Gastroesophageal sphincter (tissue), 4 donors: Measurements from ENCODE around the gene RAB36. TPM values are rescaled to one million over a fixed set of nuclear protein-coding genes. Genes with fewer than 3 reads are reported as not detected.

Experiments used
- ATAC-seq: fragments of 150-250 bp; one replicate; pipeline ENCODE4 v1.9.1; 2016; ENCODE audit warnings: mild to moderate bottlenecking, moderate library complexity
- H3K27ac ChIP-seq, 4 donors: fragments of 200-600 bp; sonication (generic) in 3 of 4; 1 replicate in 3 of 4; 2 replicates in 1 of 4; pipeline ENCODE4 v1.5.1; 2016 to 2019
- H3K27me3 ChIP-seq: fragments of 200-600 bp; sonication (generic); one replicate; pipeline ENCODE4 v1.5.1; 2019
- H3K36me3 ChIP-seq, 2 donors: fragments of 200-600 bp; sonication (generic); one replicate each; pipeline ENCODE4 v1.5.1; 2019; ENCODE audit warnings: control low read depth in 1 of 2
- H3K4me1 ChIP-seq, 3 donors: fragments of 200-600 bp; sonication (generic); 1 replicate in 2 of 3; 2 replicates in 1 of 3; pipeline ENCODE4 v1.5.1; 2016 to 2019; ENCODE audit warnings: control low read depth in 2 of 3
- H3K4me3 ChIP-seq, 2 donors: fragments of 200-600 bp; sonication (generic); one replicate each; pipeline ENCODE4 v1.5.1; 2019; ENCODE audit warnings: mild to moderate bottlenecking in 1 of 2, moderate library complexity in 1 of 2
- H3K9me3 ChIP-seq, 3 donors: fragments of 200-600 bp; sonication (generic); one replicate each; pipeline ENCODE4 v1.5.1; 2017 to 2019; ENCODE audit warnings: control low read depth in 2 of 3
- CTCF ChIP-seq, 4 experiments: fragments of 200-600 bp in 2 of 4; fragments of 450-650 bp in 2 of 4; sonication (generic) in 1 of 4; IDR thresholded peaks; one replicate each; pipeline ENCODE4 v1.5.1; 2017 to 2019; ENCODE audit warnings: antibody characterized with exemption in 4 of 4, mild to moderate bottlenecking in 2 of 4, moderate library complexity in 2 of 4
- EP300 ChIP-seq: sonication (generic); formaldehyde crosslinking; IDR thresholded peaks from one replicate; pipeline ENCODE4 v1.6.1; 2017; ENCODE audit warnings: antibody characterized with exemption, mild to moderate bottlenecking
- POLR2A ChIP-seq, 2 donors: fragments of 450-650 bp; IDR thresholded peaks; one replicate each; pipeline ENCODE4 v1.6.1; 2017; ENCODE audit warnings: antibody characterized with exemption in 2 of 2, mild to moderate bottlenecking in 2 of 2, moderate library complexity in 1 of 2
- POLR2AphosphoS5 ChIP-seq: sonication (generic); formaldehyde crosslinking; IDR thresholded peaks from one replicate; pipeline ENCODE4 v1.6.1; 2017; ENCODE audit warnings: antibody characterized with exemption
- WGBS, 2 donors: methylation state at CpG; one replicate each; pipeline ENCODE4 v1.1.5; 2018; ENCODE audit warnings: low coverage in 1 of 2; 5-methylcytosine and 5-hydroxymethylcytosine counted together
- total RNA-seq, 4 donors: library from RNA; depleted of rRNA; stranded (reverse); fragments of >200 nt; gene quantifications; one replicate each; pipeline ENCODE4 v1.1.0, GENCODE V29; 2016

Gene RAB36
- total RNA-seq, 4 donors from 2014 or later = 3.9 to 12.2 (median 6.7) TPM

DNA sequence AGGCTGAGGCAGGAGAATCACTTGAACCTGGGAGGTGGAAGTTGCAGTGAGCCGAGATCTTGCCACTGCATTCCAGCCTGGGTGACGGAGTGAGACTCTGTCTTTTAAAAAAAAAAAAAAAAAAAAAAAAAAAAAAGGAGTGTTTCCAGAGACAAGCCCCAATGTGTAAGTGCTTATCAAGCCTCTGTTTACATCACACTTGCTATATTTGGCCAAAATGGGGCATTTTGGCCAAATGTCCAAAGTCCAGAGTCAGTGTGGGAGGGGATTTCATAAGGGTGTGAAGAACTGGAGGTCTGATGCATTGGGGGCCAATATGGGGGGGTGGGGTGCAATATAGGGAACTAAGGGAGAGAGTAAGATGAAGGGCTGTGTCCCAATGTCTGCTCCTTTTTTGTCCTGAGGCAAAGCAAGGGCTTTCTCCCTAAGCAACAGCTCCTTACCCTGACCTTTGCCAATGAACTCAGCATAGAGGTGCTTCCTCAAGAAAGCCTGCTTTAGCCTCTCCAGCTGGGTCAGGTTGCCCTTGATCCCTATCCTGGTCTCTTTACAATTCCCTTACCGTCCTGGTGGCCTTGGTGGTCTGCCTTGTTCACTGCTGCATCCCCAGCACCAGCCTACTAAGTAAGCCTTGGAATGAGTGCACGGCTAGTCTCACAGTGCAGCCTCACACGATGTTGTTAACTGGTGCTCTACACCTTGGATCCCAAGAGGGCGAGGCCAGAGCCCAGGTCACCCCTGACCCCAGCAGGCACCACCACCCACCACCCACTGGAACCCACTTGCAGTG lies 21.0 kb downstream of the RAB36 start:
- no peak overlapping the region for H3K27ac ChIP-seq
- peaks cover 0 to 8% (median 0%) of the 10 kb centered on the region in 3 donors for H3K4me1 ChIP-seq
- no peak overlapping the region for H3K4me3 ChIP-seq
- 88% methylated on average over 1 of the region's 6 CpGs; no CpG with 5 or more reads in 1 of the 2 donors for WGBS, 2 donors
- no peaks in the 10 kb centered on the region for H3K27me3 ChIP-seq
- H3K36me3 ChIP-seq = peaks cover 0 to 12% of the 10 kb centered on the region in 2 donors
- H3K9me3 ChIP-seq = peaks cover 0 to 5% (median 0%) of the 10 kb centered on the region in 3 donors
- no peak for TF ChIP-seq EP300
- TF ChIP-seq CTCF (IDR thresholded peaks at IDR 0.05) = no peak
- TF ChIP-seq POLR2AphosphoS5 = no peak
- no peak for TF ChIP-seq POLR2A (IDR thresholded peaks at IDR 0.05)
- no peak for ATAC-seq

DNA sequence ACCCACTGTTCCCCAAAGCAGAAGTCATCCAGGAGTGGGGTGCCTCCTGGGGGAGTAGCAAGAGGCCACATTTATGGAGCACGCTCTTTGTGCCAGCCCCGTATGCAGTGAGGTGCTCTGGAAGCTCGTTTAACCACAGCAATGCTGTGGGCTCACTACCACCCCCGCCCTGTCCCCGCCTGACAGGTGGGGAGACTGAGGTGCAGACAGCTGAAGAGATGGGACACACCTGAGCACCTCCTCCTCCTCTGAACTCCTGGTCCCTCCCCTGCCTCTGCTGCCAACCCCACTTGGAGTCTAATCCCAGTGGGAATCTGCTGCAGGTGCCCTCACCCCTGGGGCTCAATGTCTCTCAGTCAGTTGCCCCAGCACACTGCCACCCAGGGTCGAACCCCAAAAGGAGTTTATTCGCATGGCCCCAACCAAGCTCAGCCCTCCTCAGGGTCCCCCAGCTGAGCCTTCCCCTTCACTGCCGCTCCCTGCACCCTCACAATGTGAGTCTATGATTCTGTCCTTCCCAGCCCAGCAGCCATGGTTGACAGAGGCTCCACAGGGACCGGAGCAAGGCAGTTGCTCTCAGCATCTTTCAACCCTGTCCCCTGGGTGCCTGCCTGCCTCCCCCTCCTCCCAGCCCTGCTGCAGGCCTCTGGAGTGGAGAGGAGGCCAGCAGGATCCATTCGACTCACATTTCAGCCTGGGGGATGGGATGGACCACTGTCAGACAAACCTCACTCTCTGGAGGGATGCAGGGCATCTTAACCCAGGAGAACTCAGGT lies 21.8 kb downstream of the RAB36 start:
- no peak for TF ChIP-seq EP300
- TF ChIP-seq POLR2A (IDR thresholded peaks at IDR 0.05) = no peak
- no peak for TF ChIP-seq CTCF (IDR thresholded peaks at IDR 0.05)
- TF ChIP-seq POLR2AphosphoS5 = no peak
- Histone ChIP-seq H3K4me3 (no peak overlapping the region), H3K27ac (no peak overlapping the region), H3K9me3 (peaks cover 0 to 5% (median 0%) of the 10 kb centered on the region in 3 donors), H3K27me3 (no peaks in the 10 kb centered on the region), H3K36me3 (peaks cover 0 to 4% of the 10 kb centered on the region in 2 donors), H3K4me1 (peaks cover 0 to 8% (median 0%) of the 10 kb centered on the region in 3 donors)
- 62% methylated on average over 3 of the region's 10 CpGs; no CpG with 5 or more reads in 1 of the 2 donors for WGBS, 2 donors
- no peak for ATAC-seq

GRCh38 chr22:23168391-23169042 lies 23.2 kb downstream of the RAB36 start:
- no peak for TF ChIP-seq CTCF (IDR thresholded peaks at IDR 0.05)
- no peak for TF ChIP-seq POLR2A (IDR thresholded peaks at IDR 0.05)
- TF ChIP-seq POLR2AphosphoS5 = no peak
- Histone ChIP-seq H3K4me1 (peaks cover 0 to 7% (median 0%) of the 10 kb centered on the region in 3 donors), H3K27ac (no peak overlapping the region), H3K36me3 (no peaks in the 10 kb centered on the region), H3K4me3 (no peak overlapping the region), H3K27me3 (no peaks in the 10 kb centered on the region), H3K9me3 (peaks cover 0 to 5% (median 0%) of the 10 kb centered on the region in 3 donors)
- ATAC-seq = no peak
- 92 to 100% methylated on average over 1 to 5 of the region's 9 CpGs for WGBS, 2 donors

DNA sequence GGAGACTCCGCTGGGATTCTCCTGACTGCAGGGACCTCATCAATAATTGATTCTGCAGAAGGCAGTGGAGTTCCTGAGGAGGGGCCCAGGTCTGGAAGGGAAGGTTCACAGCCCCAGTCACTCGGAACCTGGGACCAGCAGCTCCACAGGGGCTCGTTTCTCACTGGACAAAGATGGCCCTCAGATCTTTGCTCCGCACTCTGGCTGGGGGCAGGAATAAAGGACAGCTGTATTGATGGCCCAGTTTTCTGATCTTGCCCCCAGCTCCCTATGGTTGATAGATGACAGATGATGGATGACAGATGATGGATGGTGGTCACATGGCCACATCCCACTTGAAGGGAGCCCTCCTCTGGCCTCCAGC lies 23.7 kb downstream of the RAB36 start:
- TF ChIP-seq EP300 (no peak), POLR2A (IDR thresholded peaks at IDR 0.05) (no peak), CTCF (IDR thresholded peaks at IDR 0.05) (no peak), POLR2AphosphoS5 (no peak)
- no peak for ATAC-seq
- 100% methylated on average over 1 of the region's 4 CpGs; no CpG with 5 or more reads in 1 of the 2 donors for WGBS, 2 donors

More for the DNA sequence above, 23.7 kb downstream of the RAB36 start:
- no peak overlapping the region for H3K4me3 ChIP-seq
- no peak overlapping the region for H3K27ac ChIP-seq
- H3K27me3 ChIP-seq = no peaks in the 10 kb centered on the region
- peaks cover 0 to 5% (median 0%) of the 10 kb centered on the region in 3 donors for H3K4me1 ChIP-seq
- H3K9me3 ChIP-seq = peaks cover 0 to 5% (median 0%) of the 10 kb centered on the region in 3 donors
- H3K36me3 ChIP-seq = no peaks in the 10 kb centered on the region
